Uterus (tissue), 4 donors: ENCODE results near the gene CDC42BPA. TPM values are rescaled to one million over a fixed set of nuclear protein-coding genes. Genes with fewer than 3 reads are reported as not detected.

Experiments used
- DNase-seq, 2 donors: peaks; one replicate each; pipeline ENCODE4 v3.0.0-alpha.2; 2019 to 2020
- H3K27ac ChIP-seq, 2 donors: fragments of 200-600 bp; sonication (generic); 1 replicate in 1 of 2; 2 replicates in 1 of 2; pipeline ENCODE4 v1.5.1; 2016 to 2018
- H3K27me3 ChIP-seq, 2 donors: fragments of 200-600 bp; sonication (generic); one replicate each; pipeline ENCODE4 v1.5.1; 2018 to 2019; ENCODE audit warnings: control low read depth in 1 of 2
- H3K36me3 ChIP-seq, 2 donors: fragments of 200-600 bp; sonication (generic); one replicate each; pipeline ENCODE4 v1.5.1; 2019; ENCODE audit warnings: control low read depth in 1 of 2
- H3K4me1 ChIP-seq, 2 donors: fragments of 200-600 bp; sonication (generic); one replicate each; pipeline ENCODE4 v1.5.1; 2018 to 2019; ENCODE audit warnings: control low read depth in 1 of 2
- H3K4me3 ChIP-seq, 2 donors: fragments of 200-600 bp; sonication (generic); 1 replicate in 1 of 2; 2 replicates in 1 of 2; pipeline ENCODE4 v1.5.1; 2018 to 2019; ENCODE audit warnings: mild to moderate bottlenecking in 1 of 2
- H3K9me3 ChIP-seq, 2 donors: fragments of 200-600 bp; sonication (generic); one replicate each; pipeline ENCODE4 v1.5.1; 2019; ENCODE audit warnings: control low read depth in 1 of 2
- POLR2A ChIP-seq, 2 donors: fragments of 450-650 bp; IDR thresholded peaks; one replicate each; pipeline ENCODE4 v1.6.1; 2016; ENCODE audit warnings: antibody characterized with exemption in 2 of 2, mild to moderate bottlenecking in 1 of 2, moderate library complexity in 1 of 2
- intact Hi-C: fragments of 100-400 bp; cut with DNase I; formaldehyde crosslinking; loops from one replicate; pipeline ENCODE4 v1.15.1; 2023; ENCODE audit warnings: low total_unique reads
- total RNA-seq, 4 donors: library from RNA; depleted of rRNA in 3 of 4; stranded (reverse); fragments of >200 nt in 3 of 4; gene quantifications; one replicate each; pipeline versions ENCODE4 v1.1.0 to v1.2.4, GENCODE V29; 2014 to 2023
- TF ChIP-seq, protein P1 (sequence below), 4 experiments: fragments of 200-600 bp in 2 of 4; fragments of 450-650 bp in 2 of 4; sonication (generic) in 2 of 4; IDR thresholded peaks; one replicate each; pipeline ENCODE4 v1.5.1; 2016 to 2019; ENCODE audit warnings: antibody characterized with exemption in 4 of 4, mild to moderate bottlenecking in 2 of 4, moderate library complexity in 1 of 4
- donor health status: DM: yes; HTN: yes; CAD: no.

CDC42BPA gene
- total RNA-seq, 4 donors from 2014 or later = 32.9 to 116 (median 55.2) TPM

DNA sequence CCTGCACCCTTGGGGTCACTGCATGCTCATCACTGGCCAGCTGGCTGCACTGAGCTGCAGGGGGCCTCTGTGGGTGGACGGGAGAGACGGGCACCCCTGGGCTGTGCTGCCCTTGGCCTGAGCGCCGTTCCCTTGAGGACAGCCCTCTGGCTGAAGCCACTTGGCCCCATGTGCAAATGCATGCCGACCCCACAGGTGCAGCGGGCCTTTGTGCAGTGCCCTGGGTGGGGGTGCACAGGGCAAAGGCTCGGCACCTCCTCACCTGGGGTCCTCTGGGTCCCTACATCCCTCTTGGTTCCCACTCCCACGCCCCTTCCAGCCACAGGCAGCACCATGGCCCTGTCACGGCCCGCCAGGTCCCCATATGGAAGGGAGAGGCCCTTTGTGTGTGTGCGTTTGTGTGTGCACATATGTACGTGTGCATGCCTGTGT is 336.9 kb downstream of the CDC42BPA start:
- Histone ChIP-seq H3K27ac (no peak overlapping the region), H3K27me3 (no peaks in the 10 kb centered on the region), H3K36me3 (no peaks in the 10 kb centered on the region), H3K9me3 (no peaks in the 10 kb centered on the region), H3K4me1 (no peaks in the 10 kb centered on the region), H3K4me3 (no peak overlapping the region)
- TF ChIP-seq, protein P1, sequence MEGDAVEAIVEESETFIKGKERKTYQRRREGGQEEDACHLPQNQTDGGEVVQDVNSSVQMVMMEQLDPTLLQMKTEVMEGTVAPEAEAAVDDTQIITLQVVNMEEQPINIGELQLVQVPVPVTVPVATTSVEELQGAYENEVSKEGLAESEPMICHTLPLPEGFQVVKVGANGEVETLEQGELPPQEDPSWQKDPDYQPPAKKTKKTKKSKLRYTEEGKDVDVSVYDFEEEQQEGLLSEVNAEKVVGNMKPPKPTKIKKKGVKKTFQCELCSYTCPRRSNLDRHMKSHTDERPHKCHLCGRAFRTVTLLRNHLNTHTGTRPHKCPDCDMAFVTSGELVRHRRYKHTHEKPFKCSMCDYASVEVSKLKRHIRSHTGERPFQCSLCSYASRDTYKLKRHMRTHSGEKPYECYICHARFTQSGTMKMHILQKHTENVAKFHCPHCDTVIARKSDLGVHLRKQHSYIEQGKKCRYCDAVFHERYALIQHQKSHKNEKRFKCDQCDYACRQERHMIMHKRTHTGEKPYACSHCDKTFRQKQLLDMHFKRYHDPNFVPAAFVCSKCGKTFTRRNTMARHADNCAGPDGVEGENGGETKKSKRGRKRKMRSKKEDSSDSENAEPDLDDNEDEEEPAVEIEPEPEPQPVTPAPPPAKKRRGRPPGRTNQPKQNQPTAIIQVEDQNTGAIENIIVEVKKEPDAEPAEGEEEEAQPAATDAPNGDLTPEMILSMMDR (IDR thresholded peaks at IDR 0.05) = no peak
- TF ChIP-seq POLR2A (IDR thresholded peaks at IDR 0.05) = no peak
- no peak for DNase-seq
- intact Hi-C loops = no loop called here

DNA sequence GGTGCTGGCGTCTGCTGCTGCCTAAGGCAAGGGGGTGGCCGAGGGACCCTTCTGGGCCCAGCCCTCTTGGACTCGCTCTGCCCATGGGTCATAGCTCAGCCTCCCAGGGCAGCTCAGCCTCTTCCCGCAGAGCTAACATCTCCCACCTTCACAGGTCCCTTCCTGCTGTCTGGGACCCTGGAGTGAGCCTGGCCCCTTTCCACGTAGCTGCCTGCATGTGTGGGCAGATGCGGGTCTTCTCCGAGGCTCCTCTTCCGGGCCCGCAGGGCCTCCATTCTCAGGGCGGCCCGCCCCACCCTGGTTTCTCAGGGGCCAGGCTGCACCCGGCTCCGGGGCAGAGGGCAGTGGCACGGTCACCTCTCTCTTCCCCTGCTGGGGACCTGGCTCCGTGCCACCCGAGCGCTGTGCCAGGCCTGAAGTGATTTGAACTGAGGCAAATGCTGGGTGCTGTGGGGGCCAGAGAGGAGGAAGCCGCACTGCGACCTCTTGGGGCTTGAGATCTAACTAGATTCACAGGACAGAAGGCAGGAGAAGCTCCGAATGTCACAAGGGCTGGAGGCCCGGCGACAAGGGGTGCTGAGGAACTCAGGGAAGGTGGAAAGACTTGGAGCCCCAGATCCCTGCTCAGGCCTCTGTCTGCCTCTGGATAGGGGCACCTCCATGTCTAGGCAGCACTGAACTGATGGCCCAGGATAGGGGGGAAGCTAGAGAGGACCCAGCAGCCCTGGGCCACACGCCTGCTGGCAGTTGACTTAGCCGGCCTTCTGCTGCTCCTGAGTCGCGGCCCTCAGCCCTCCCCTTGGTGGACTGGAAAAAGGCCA is 337.5 kb downstream of the CDC42BPA start:
- Histone ChIP-seq H3K4me1 (no peaks in the 10 kb centered on the region), H3K27ac (peak overlapping the region in 1 of 2 donors; percentile 9)

GRCh38 chr1:226980122-226980560 is 338.2 kb downstream of the CDC42BPA start:
- no peak for TF ChIP-seq POLR2A (IDR thresholded peaks at IDR 0.05)
- TF ChIP-seq, protein P1 (IDR thresholded peaks at IDR 0.05) = no peak
- no peak for DNase-seq
- Histone ChIP-seq H3K4me1 (peaks cover 0 to 4% of the 10 kb centered on the region in 2 donors), H3K27ac (peak overlapping the region in 1 of 2 donors; percentile 9), H3K9me3 (no peaks in the 10 kb centered on the region), H3K36me3 (no peaks in the 10 kb centered on the region), H3K4me3 (no peak overlapping the region), H3K27me3 (no peaks in the 10 kb centered on the region)
- intact Hi-C loops = no loop called here

More for the DNA sequence above, 337.5 kb downstream of the CDC42BPA start:
- H3K36me3 ChIP-seq = no peaks in the 10 kb centered on the region
- DNase-seq = no peak
- TF ChIP-seq, protein P1 (IDR thresholded peaks at IDR 0.05) = no peak
- no peak for TF ChIP-seq POLR2A (IDR thresholded peaks at IDR 0.05)
- intact Hi-C loops = no loop called here
- H3K27me3 ChIP-seq = no peaks in the 10 kb centered on the region
- no peak overlapping the region for H3K4me3 ChIP-seq
- no peaks in the 10 kb centered on the region for H3K9me3 ChIP-seq

GRCh38 chr1:226979517-226980121 is 338.7 kb downstream of the CDC42BPA start:
- no peaks in the 10 kb centered on the region for H3K27me3 ChIP-seq
- H3K4me3 ChIP-seq = no peak overlapping the region
- H3K27ac ChIP-seq = peak overlapping the region in 1 of 2 donors; percentile 9
- intact Hi-C loops = loop anchor here (5.0 kb wide), 1 partner anchor 107 kb away; the partner anchor contains the start of gene PSEN2
- peaks cover 4 to 9% of the 10 kb centered on the region in 2 donors for H3K4me1 ChIP-seq
- TF ChIP-seq, protein P1 (IDR thresholded peaks at IDR 0.05) = no peak
- TF ChIP-seq POLR2A (IDR thresholded peaks at IDR 0.05) = no peak
- H3K36me3 ChIP-seq = no peaks in the 10 kb centered on the region
- H3K9me3 ChIP-seq = no peaks in the 10 kb centered on the region
- DNase-seq = no peak

DNA sequence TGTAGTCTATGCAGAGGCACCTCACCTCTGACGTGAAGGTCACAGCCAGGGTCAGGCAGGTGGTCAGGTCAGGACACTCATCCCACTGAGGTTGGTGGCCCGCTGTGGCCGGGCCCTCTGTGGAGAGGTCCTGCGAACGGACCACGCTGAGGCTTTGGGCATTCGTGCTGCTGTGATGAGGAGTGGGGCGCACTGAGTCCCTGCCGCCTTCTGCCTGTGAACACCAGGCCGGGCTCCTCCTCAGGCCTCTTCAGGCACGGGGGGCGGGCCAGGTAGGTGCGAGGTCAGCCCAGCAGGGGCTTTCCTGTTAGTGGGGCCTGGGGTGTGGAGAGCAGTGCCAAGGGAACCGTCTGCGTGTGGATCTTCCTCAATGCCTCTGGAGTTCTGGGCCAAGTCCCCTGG is 339.2 kb downstream of the CDC42BPA start:
- Histone ChIP-seq H3K27ac (no peak overlapping the region), H3K9me3 (no peaks in the 10 kb centered on the region), H3K4me3 (no peak overlapping the region), H3K36me3 (no peaks in the 10 kb centered on the region), H3K27me3 (no peaks in the 10 kb centered on the region), H3K4me1 (peaks cover 9 to 10% of the 10 kb centered on the region in 2 donors)
- TF ChIP-seq, protein P1 (IDR thresholded peaks at IDR 0.05) = no peak
- TF ChIP-seq POLR2A (IDR thresholded peaks at IDR 0.05) = no peak
- intact Hi-C loops = loop anchor here (5.0 kb wide), 1 partner anchor 107 kb away; the partner anchor contains the start of gene PSEN2
- DNase-seq = no peak
